ENCODE measurements around the gene ZNF644. TPM values are rescaled to one million over a fixed set of nuclear protein-coding genes. Genes with fewer than 3 reads are reported as not detected.
A peak's percentile ranks its signal among the peaks of the same experiment; 100 is the strongest.
"Not testable (repeated sequence)": the region's sequence is repeated elsewhere in the genome, so short reads cannot be mapped to it uniquely, and the experiment has no call there.

Gene ZNF644
- total and polyA plus RNA-seq, 4 donors = 45.3 to 149 (median 79.3) TPM

- not testable (repeated sequence) for H3K9me3 ChIP-seq (ENCODE audit: control insufficient read depth, insufficient read depth, low read length); H3K4me3 ChIP-seq (ENCODE audit: low read depth, low read length); H3K4me1 ChIP-seq (ENCODE audit: control insufficient read depth, insufficient read depth, low read length); H3K27me3 ChIP-seq (ENCODE audit: control insufficient read depth, insufficient read depth, low read length); DNase-seq (ENCODE audit: low read depth in 4 of 6, low spot score in 6 of 6); H3K36me3 ChIP-seq (ENCODE audit: control insufficient read depth, insufficient read depth, low read length); H3K27ac ChIP-seq (ENCODE audit: low read depth, low read length)
- 91% methylated on average over 9 of the region's 20 CpGs for WGBS (ENCODE audit: insufficient coverage)
These were observed 129.6 kb downstream of the ZNF644 start for GRCh38 chr1:90892196-90892595.

DNA sequence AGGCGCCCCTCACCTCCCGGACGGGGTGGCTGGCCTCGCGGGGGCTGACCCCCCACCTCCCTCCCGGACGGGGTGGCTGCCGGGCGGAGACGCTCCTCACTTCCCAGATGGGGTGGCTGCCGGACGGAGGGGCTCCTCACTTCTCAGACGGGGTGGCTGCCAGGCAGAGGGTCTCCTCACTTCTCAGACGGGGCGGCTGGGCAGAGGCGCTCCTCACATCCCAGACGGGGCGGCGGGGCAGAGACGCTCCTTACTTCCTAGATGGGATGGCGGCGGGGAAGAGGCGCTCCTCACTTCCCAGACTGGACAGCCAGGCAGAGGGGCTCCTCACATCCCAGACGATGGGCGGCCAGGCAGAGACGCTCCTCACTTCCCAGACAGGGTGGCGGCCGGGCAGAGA is 130.1 kb downstream of the ZNF644 start:
- not testable (repeated sequence) for H3K4me3 ChIP-seq (ENCODE audit: low read depth, low read length); H3K27me3 ChIP-seq (ENCODE audit: control insufficient read depth, insufficient read depth, low read length); H3K4me1 ChIP-seq (ENCODE audit: control insufficient read depth, insufficient read depth, low read length); H3K27ac ChIP-seq (ENCODE audit: low read depth, low read length); H3K36me3 ChIP-seq (ENCODE audit: control insufficient read depth, insufficient read depth, low read length); DNase-seq (ENCODE audit: low read depth in 4 of 6, low spot score in 6 of 6); H3K9me3 ChIP-seq (ENCODE audit: control insufficient read depth, insufficient read depth, low read length)
- no CpG with 5 or more reads among the region's 28 CpGs for WGBS (ENCODE audit: insufficient coverage)

DNA sequence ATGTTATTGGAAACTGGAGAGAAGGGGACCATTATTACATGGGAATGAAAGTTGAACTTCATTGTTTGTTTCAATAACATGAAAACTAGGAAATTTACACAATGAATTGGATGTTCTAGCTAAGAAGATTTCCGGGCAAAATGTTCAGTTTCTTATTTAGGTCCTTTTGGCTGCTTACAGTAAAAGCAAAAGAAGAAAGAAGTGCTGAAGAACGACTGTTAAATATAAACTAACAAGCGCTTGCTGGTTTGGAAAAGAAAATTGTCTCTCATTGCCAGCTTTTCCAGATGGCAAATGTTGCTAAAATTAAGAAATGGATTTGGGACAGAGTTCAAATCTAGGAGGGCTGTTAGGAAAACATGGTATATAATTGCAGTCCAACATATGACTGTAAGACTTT is 139.6 kb downstream of the ZNF644 start:
- Histone ChIP-seq H3K4me1 (ENCODE audit: control insufficient read depth, insufficient read depth, low read length) (no peaks in the 10 kb centered on the region), H3K9me3 (ENCODE audit: control insufficient read depth, insufficient read depth, low read length) (peaks cover 20% of the 10 kb centered on the region), H3K27me3 (ENCODE audit: control insufficient read depth, insufficient read depth, low read length) (no peaks in the 10 kb centered on the region), H3K36me3 (ENCODE audit: control insufficient read depth, insufficient read depth, low read length) (no peaks in the 10 kb centered on the region), H3K4me3 (ENCODE audit: low read depth, low read length) (no peak overlapping the region), H3K27ac (ENCODE audit: low read depth, low read length) (no peak overlapping the region)
- DNase-seq (ENCODE audit: low read depth in 4 of 6, low spot score in 6 of 6) = peak in 1 of 6 donors; percentile 82
- WGBS (ENCODE audit: insufficient coverage) = 63% methylated on average over 2 of the region's 3 CpGs

DNA sequence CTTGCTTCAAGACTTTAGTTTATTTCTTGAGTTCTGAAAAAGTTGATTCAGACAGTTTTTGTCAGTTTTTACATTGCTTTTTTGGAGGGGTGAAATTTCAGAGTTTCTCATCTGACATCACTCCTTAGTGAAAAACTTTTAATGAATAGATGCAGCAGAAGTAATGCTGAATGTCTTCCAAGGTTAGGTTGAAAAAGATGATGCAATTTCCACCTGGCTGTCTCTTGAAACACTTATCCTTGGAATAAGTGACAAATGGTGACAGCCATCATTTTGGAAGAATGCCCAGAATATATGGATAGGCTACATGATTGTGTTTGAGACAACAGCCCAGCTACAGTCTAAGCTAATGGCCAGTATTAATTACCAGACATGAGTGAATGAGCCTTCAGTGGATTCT is 140.8 kb downstream of the ZNF644 start:
- Histone ChIP-seq H3K27ac (ENCODE audit: low read depth, low read length) (no peak overlapping the region), H3K36me3 (ENCODE audit: control insufficient read depth, insufficient read depth, low read length) (no peaks in the 10 kb centered on the region), H3K9me3 (ENCODE audit: control insufficient read depth, insufficient read depth, low read length) (peaks cover 20% of the 10 kb centered on the region)

GRCh38 chr1:90879281-90879680 is 142.6 kb downstream of the ZNF644 start:
- Histone ChIP-seq H3K4me3 (ENCODE audit: low read depth, low read length) (no peak overlapping the region), H3K9me3 (ENCODE audit: control insufficient read depth, insufficient read depth, low read length) (peaks cover 20% of the 10 kb centered on the region), H3K4me1 (ENCODE audit: control insufficient read depth, insufficient read depth, low read length) (no peaks in the 10 kb centered on the region), H3K36me3 (ENCODE audit: control insufficient read depth, insufficient read depth, low read length) (no peaks in the 10 kb centered on the region), H3K27ac (ENCODE audit: low read depth, low read length) (no peak overlapping the region), H3K27me3 (ENCODE audit: control insufficient read depth, insufficient read depth, low read length) (no peaks in the 10 kb centered on the region)
- no CpG with 5 or more reads among the region's 1 CpG for WGBS (ENCODE audit: insufficient coverage)
- no peak for DNase-seq (ENCODE audit: low read depth in 4 of 6, low spot score in 6 of 6)

More for the DNA sequence above, 140.8 kb downstream of the ZNF644 start:
- DNase-seq (ENCODE audit: low read depth in 4 of 6, low spot score in 6 of 6) = peak in 1 of 6 donors; percentile 41
- Histone ChIP-seq H3K4me3 (ENCODE audit: low read depth, low read length) (no peak overlapping the region), H3K27me3 (ENCODE audit: control insufficient read depth, insufficient read depth, low read length) (no peaks in the 10 kb centered on the region), H3K4me1 (ENCODE audit: control insufficient read depth, insufficient read depth, low read length) (no peaks in the 10 kb centered on the region)

DNA sequence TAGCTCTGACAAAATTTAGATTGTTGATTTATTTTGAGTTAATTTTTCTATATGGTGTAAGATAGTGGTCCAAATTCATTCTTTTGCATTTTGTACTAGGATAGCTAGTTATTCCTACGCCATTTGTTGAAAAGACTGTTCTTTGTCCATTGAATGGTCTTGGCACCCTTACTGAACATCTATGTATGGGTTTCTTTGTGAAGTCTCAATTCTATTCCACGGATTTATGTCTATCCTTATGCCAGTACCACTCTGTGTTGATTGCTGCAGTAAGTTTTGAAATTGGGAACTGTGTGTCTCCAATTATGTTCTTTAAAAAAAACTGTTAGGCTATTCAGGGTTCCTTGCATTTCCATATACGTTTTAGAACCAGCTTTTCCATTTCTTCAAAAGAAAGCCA is 145.7 kb downstream of the ZNF644 start:
- peak in 1 of 6 donors; percentile 56 for DNase-seq (ENCODE audit: low read depth in 4 of 6, low spot score in 6 of 6)
- Histone ChIP-seq H3K27ac (ENCODE audit: low read depth, low read length) (no peak overlapping the region), H3K36me3 (ENCODE audit: control insufficient read depth, insufficient read depth, low read length) (no peaks in the 10 kb centered on the region), H3K4me3 (ENCODE audit: low read depth, low read length) (no peak overlapping the region), H3K9me3 (ENCODE audit: control insufficient read depth, insufficient read depth, low read length) (peaks cover 14% of the 10 kb centered on the region), H3K27me3 (ENCODE audit: control insufficient read depth, insufficient read depth, low read length) (no peaks in the 10 kb centered on the region), H3K4me1 (ENCODE audit: control insufficient read depth, insufficient read depth, low read length) (no peaks in the 10 kb centered on the region)
- WGBS (ENCODE audit: insufficient coverage) = no CpG with 5 or more reads among the region's 3 CpGs
